HEK293 (cell line): Measurements from ENCODE around the gene CDH2.

ENCODE experiments used
- CTCF ChIA-PET: fragments of 350-600 bp; formaldehyde crosslinking; extraction: SDS; loops from one replicate; lab custom pipeline; 2021; ENCODE audit warnings: antibody characterized with exemption; lab: Yijun Ruan, JAX
- POLR2A ChIA-PET: fragments of 300-600 bp; formaldehyde crosslinking; extraction: SDS; loops from one replicate; lab custom pipeline; 2020; ENCODE audit warnings: antibody characterized with exemption, inconsistent platforms; lab: Yijun Ruan, JAX
- H3K27ac ChIP-seq: fragments of 200-500 bp; sonication (Bioruptor generic); 2 replicates; pipeline ENCODE4 v1.5.1; 2014; ENCODE audit warnings: low read depth, low read length, control low read depth, inconsistent platforms; ENCODE audit errors: extremely low read depth
- H3K36me3 ChIP-seq, 2 experiments: fragments of 200-500 bp in 1 of 2; sonication (Bioruptor generic) in 1 of 2; 1 replicate in 1 of 2; 2 replicates in 1 of 2; pipeline ENCODE4 v1.5.1; 2014 to 2017; ENCODE audit warnings: inconsistent platforms in 2 of 2, low read length in 2 of 2; ENCODE audit not compliant: control insufficient read depth in 2 of 2, insufficient read depth in 1 of 2
- H3K4me1 ChIP-seq: fragments of 200-500 bp; sonication (Bioruptor generic); 2 replicates; pipeline ENCODE4 v1.5.1; 2014; ENCODE audit warnings: mild to moderate bottlenecking, low read length, inconsistent platforms; ENCODE audit not compliant: control insufficient read depth, insufficient read depth
- H3K4me3 ChIP-seq: 2 replicates; pipeline ENCODE4 v1.5.1; 2011; ENCODE audit warnings: low read depth, mild to moderate bottlenecking, control low read depth, low read length, moderate library complexity
- H3K9me3 ChIP-seq: fragments of 200-500 bp; sonication (Bioruptor generic); 2 replicates; pipeline ENCODE4 v1.5.1; 2014; ENCODE audit warnings: low read depth, low read length, inconsistent platforms; ENCODE audit not compliant: control insufficient read depth, insufficient read depth
- GLIS2 ChIP-seq: fragments of 450-650 bp; formaldehyde crosslinking; IDR thresholded peaks from 2 replicates; pipeline ENCODE4 v1.5.1; 2016; ENCODE audit warnings: missing biosample characterization, missing genetic modification characterization
- REST ChIP-seq: fragments of 450-650 bp; formaldehyde crosslinking; IDR thresholded peaks from 2 replicates; pipeline ENCODE4 v1.5.1; 2016; ENCODE audit warnings: missing biosample characterization, missing genetic modification characterization
- SP3 ChIP-seq: fragments of 450-650 bp; formaldehyde crosslinking; IDR thresholded peaks from 2 replicates; pipeline ENCODE4 v1.5.1; 2016; ENCODE audit warnings: missing biosample characterization, missing genetic modification characterization
- ZBTB26 ChIP-seq: fragments of 450-650 bp; formaldehyde crosslinking; optimal IDR thresholded peaks from 2 replicates; pipeline ENCODE3; 2016; ENCODE audit warnings: missing biosample characterization, mild to moderate bottlenecking, missing genetic modification characterization
- ZNF362 ChIP-seq: fragments of 450-650 bp; formaldehyde crosslinking; IDR thresholded peaks from 2 replicates; pipeline ENCODE4 v1.5.1; 2016; ENCODE audit warnings: missing biosample characterization, missing genetic modification characterization
- ZNF501 ChIP-seq: fragments of 450-650 bp; formaldehyde crosslinking; IDR thresholded peaks from 2 replicates; pipeline ENCODE4 v1.5.1; 2016; ENCODE audit warnings: missing biosample characterization, missing genetic modification characterization
- ZNF518A ChIP-seq: fragments of 450-650 bp; formaldehyde crosslinking; conservative IDR thresholded peaks from 2 replicates; pipeline ENCODE4 v1.5.1; 2016; ENCODE audit warnings: low read depth, missing biosample characterization, missing genetic modification characterization
- ZNF530 ChIP-seq: fragments of 450-650 bp; formaldehyde crosslinking; IDR thresholded peaks from 2 replicates; pipeline ENCODE4 v1.5.1; 2016; ENCODE audit warnings: low read depth, missing biosample characterization, missing genetic modification characterization
- ZNF704 ChIP-seq: fragments of 450-650 bp; formaldehyde crosslinking; IDR thresholded peaks from 2 replicates; pipeline ENCODE4 v1.5.1; 2016; ENCODE audit warnings: missing biosample characterization, missing genetic modification characterization

The CDH2 gene

GRCh38 chr18:27942706-27943105 lies 234.2 kb downstream of the CDH2 start (continued):
- no peak for TF ChIP-seq ZNF518A (tag by site-specific recombination)
- TF ChIP-seq, all 188 proteins: peak for 0

- H3K4me1 ChIP-seq: peaks cover 2% of the 10 kb centered on the region; the same call in 1 of the 2 replicates
- no peak for TF ChIP-seq GLIS2 (tag by site-specific recombination)
- TF ChIP-seq, all 188 proteins: peak for 0
- ChIA-PET CTCF (no interaction called here), POLR2A (no interaction called here)
- Histone ChIP-seq H3K9me3 (no peaks in the 10 kb centered on the region), H3K27ac (no peak overlapping the region), H3K36me3 (no peaks in the 10 kb centered on the region), H3K4me3 (no peak overlapping the region)
These were observed 245.4 kb downstream of the CDH2 start for GRCh38 chr18:27931535-27931934.

- peaks cover 3% of the 10 kb centered on the region; the same call in 1 of the 2 replicates for H3K4me1 ChIP-seq
- no peaks in the 10 kb centered on the region for H3K36me3 ChIP-seq
- H3K4me3 ChIP-seq: no peak overlapping the region
- no peak for TF ChIP-seq ZNF530 (tag by site-specific recombination)
- no peak for TF ChIP-seq ZNF501 (tag by site-specific recombination)
- no peak for TF ChIP-seq ZNF704
- no peak for TF ChIP-seq ZNF362
- TF ChIP-seq REST (tag by site-specific recombination): no peak
- TF ChIP-seq SP3 (tag by site-specific recombination): no peak
- no peak for TF ChIP-seq ZBTB26 (tag by site-specific recombination)
- TF ChIP-seq, all 188 proteins: peak for 0
- Histone ChIP-seq H3K9me3 (no peaks in the 10 kb centered on the region), H3K27ac (no peak overlapping the region)
- CTCF ChIA-PET: interaction anchor here (0.6 kb wide), 1 partner anchor 192 kb away, joined by 4 read pairs; no protein-coding TSS in a partner anchor
- POLR2A ChIA-PET: no interaction called here
These were observed 254.2 kb downstream of the CDH2 start for GRCh38 chr18:27922780-27923179.
